ENCODE measurements around the gene NECTIN1. TPM values are rescaled to one million over a fixed set of nuclear protein-coding genes. Genes with fewer than 3 reads are reported as not detected.
"Not testable (repeated sequence)": the region's sequence is repeated elsewhere in the genome, so short reads cannot be mapped to it uniquely, and the experiment has no call there.

Gene NECTIN1
- total RNA-seq, 1 experiment from 2014 or later = 3.0 TPM

- no peak for DNase-seq (ENCODE audit: low spot score)
Observed at GRCh38 chr11:119618208-119618909, 110.6 kb downstream of the NECTIN1 start.

- DNase-seq (ENCODE audit: low spot score) = no peak
Observed at GRCh38 chr11:119617340-119617713, 111.7 kb downstream of the NECTIN1 start.

- no peak for DNase-seq (ENCODE audit: low spot score)
Observed at GRCh38 chr11:119616586-119617339, 112.2 kb downstream of the NECTIN1 start.

GRCh38 chr11:119615882-119616196 is 113.2 kb downstream of the NECTIN1 start:
- DNase-seq (ENCODE audit: low spot score) = no peak

- DNase-seq (ENCODE audit: low spot score) = peak; percentile 79
Observed at GRCh38 chr11:119615003-119615881, 113.8 kb downstream of the NECTIN1 start.

- DNase-seq (ENCODE audit: low spot score) = no peak
Observed at GRCh38 chr11:119614222-119615002, 114.6 kb downstream of the NECTIN1 start.

- no peak for DNase-seq (ENCODE audit: low spot score)
Observed at GRCh38 chr11:119612814-119613213, 116.2 kb downstream of the NECTIN1 start.

- no peak for DNase-seq (ENCODE audit: low spot score)
Observed at GRCh38 chr11:119610836-119611426, 118.1 kb downstream of the NECTIN1 start.

GRCh38 chr11:119608781-119609180 is 120.2 kb downstream of the NECTIN1 start:
- DNase-seq (ENCODE audit: low spot score) = no peak

GRCh38 chr11:119608201-119608600 is 120.8 kb downstream of the NECTIN1 start:
- DNase-seq (ENCODE audit: low spot score) = no peak

- DNase-seq (ENCODE audit: low spot score) = no peak
Observed at GRCh38 chr11:119607726-119608125, 121.3 kb downstream of the NECTIN1 start.

- DNase-seq (ENCODE audit: low spot score) = no peak
Observed at GRCh38 chr11:119605137-119605665, 123.8 kb downstream of the NECTIN1 start.

GRCh38 chr11:119602745-119603373 is 126.1 kb downstream of the NECTIN1 start:
- no peak for DNase-seq (ENCODE audit: low spot score)

GRCh38 chr11:119599864-119600541 is 129.0 kb downstream of the NECTIN1 start:
- no peak for DNase-seq (ENCODE audit: low spot score)

- not testable (repeated sequence) for DNase-seq (ENCODE audit: low spot score)
Observed at GRCh38 chr11:119595941-119596340, 133.1 kb downstream of the NECTIN1 start.

GRCh38 chr11:119594639-119595249 is 134.3 kb downstream of the NECTIN1 start:
- peak; percentile 63 for DNase-seq (ENCODE audit: low spot score)

- DNase-seq (ENCODE audit: low spot score) = no peak
Observed at GRCh38 chr11:119593346-119593745, 135.7 kb downstream of the NECTIN1 start.

GRCh38 chr11:119592642-119593041 is 136.4 kb downstream of the NECTIN1 start:
- DNase-seq (ENCODE audit: low spot score) = no peak

GRCh38 chr11:119591836-119592310 is 137.1 kb downstream of the NECTIN1 start:
- peak; percentile 17 for DNase-seq (ENCODE audit: low spot score)

Measured in A172 (cell line).